Heart left ventricle (tissue), 13 donors: Measurements from ENCODE around the gene IGF2R.

Experiments
- POLR2A ChIP-seq, 2 donors: fragments of 450-650 bp; IDR thresholded peaks; one replicate each; pipeline ENCODE4 v1.6.1; 2017; ENCODE audit warnings: antibody characterized with exemption in 2 of 2, mild to moderate bottlenecking in 2 of 2, moderate library complexity in 2 of 2
- TF ChIP-seq, protein P1 (sequence below), 12 donors: fragments of 200-600 bp; sonication (generic) in 4 of 12; IDR thresholded peaks; one replicate each; pipeline versions ENCODE4 v1.5.0 to v1.8.0; 2018 to 2022; ENCODE audit warnings: antibody characterized with exemption in 12 of 12, mild to moderate bottlenecking in 5 of 12
- donor health status: ischemic (EF 13 %, LVEDD 7.1; RV severe dilation, severe dysfunction).
- donor health status: DM: no; HTN: yes; CAD: no.
- donor health status: DM: no; HTN: no; CAD: no.
- donor health status: ischemic (EF 25% LVEDD 6.9; RV normal size, moderate dysfunction).
- donor health status: ischemic (EF 25% LVEDD 5.7; RV mildly dilated, moderate dysfunction).
- donor health status: ischemic (EF 35%, LVEDD 5.7; RV mildly dilated, moderate dysfunction).
- donor health status: nonischemic (EF 11% LVEDD 7.7; RV severe dilation, severe dysfunction).
- donor health status: DM: yes; HTN: yes; CAD: no.
- donor health status: PGD.
- donor health status: ischemic (EF 29% LVEDD 5.4; RV normal size, mild dysfunction).
- donor health status: nonischemic (EF 23%, LVEDD 6.1; RV moderate dilation, normal function).

DNA sequence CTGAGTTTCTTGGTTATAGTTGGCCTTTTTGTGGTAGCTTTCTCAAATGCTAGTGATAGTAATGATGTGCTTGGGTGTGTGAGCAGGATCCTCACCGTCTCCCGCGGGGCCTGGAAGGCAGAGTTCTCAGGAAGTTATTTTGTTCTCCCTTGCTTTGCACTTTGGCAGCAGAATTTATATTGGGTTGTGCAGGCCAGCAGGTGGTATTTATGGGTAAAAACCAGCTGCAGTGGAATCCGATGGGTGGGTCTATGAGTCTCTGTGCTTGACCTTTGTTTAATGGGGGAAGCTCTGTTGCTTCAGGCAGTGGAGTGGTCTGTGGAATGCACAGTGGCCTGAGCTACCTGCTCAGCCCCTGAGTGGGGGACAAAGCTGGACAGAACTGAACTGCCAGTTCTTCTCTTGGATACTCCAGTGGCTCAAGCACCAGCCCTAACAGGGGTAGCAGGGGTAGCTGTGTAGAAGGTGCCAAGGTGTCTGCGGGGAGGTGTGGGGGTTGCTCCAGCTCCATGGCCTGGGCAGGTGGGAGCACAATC, 27.3 kb downstream of the IGF2R start:
- TF ChIP-seq, protein P1, sequence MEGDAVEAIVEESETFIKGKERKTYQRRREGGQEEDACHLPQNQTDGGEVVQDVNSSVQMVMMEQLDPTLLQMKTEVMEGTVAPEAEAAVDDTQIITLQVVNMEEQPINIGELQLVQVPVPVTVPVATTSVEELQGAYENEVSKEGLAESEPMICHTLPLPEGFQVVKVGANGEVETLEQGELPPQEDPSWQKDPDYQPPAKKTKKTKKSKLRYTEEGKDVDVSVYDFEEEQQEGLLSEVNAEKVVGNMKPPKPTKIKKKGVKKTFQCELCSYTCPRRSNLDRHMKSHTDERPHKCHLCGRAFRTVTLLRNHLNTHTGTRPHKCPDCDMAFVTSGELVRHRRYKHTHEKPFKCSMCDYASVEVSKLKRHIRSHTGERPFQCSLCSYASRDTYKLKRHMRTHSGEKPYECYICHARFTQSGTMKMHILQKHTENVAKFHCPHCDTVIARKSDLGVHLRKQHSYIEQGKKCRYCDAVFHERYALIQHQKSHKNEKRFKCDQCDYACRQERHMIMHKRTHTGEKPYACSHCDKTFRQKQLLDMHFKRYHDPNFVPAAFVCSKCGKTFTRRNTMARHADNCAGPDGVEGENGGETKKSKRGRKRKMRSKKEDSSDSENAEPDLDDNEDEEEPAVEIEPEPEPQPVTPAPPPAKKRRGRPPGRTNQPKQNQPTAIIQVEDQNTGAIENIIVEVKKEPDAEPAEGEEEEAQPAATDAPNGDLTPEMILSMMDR (IDR thresholded peaks at IDR 0.05): no peak
- TF ChIP-seq POLR2A (IDR thresholded peaks at IDR 0.05): no peak
